ENCODE results near the gene MYRFL. TPM values are rescaled to one million over a fixed set of nuclear protein-coding genes. Genes with fewer than 3 reads are reported as not detected.

MYRFL gene
- total RNA-seq, 1 experiment from 2014 or later = 0.16 TPM

DNA sequence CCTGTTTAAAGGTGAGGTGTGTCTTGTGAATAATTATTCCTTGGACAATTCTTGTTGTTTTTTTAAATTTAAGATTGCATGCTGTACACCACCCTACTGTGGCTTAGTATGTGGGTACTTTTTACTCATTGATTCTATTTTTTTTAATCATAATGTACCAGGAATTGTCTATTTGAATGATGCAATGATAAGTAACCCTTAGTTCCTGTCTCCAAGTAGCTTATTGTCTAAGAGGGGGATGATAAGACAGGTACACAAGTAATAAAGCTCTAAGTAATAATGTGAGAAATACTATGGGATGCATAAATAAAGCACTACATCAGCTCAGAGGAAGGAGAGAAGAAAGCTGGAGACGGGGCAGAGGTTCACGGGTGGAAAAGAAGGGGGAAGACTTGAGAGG is 90.9 kb downstream of the MYRFL start:
- Mint-ChIP-seq H3K9me3 (ENCODE audit: unreplicated experiment) (peaks cover 10% of the 10 kb centered on the region), H3K4me3 (ENCODE audit: unreplicated experiment) (no peak overlapping the region), H3K27ac (ENCODE audit: unreplicated experiment) (no peak overlapping the region), H3K27me3 (ENCODE audit: insufficient read depth, unreplicated experiment) (peaks cover 3% of the 10 kb centered on the region), H3K4me1 (ENCODE audit: low read depth, unreplicated experiment) (no peaks in the 10 kb centered on the region), H3K36me3 (ENCODE audit: insufficient read depth, unreplicated experiment) (no peaks in the 10 kb centered on the region)
- ChIA-PET CTCF (no interaction called here), POLR2A (no interaction called here)
- no peaks in the 10 kb centered on the region for H3K36me3 ChIP-seq (ENCODE audit: control insufficient read depth, insufficient read depth, low read length)
- no peaks in the 10 kb centered on the region; the same call in 1 of the 2 replicates for H3K9me3 ChIP-seq
- H3K4me3 ChIP-seq (ENCODE audit: low read depth, low read length) = no peak overlapping the region
- no peak for TF ChIP-seq CTCF (IDR thresholded peaks at IDR 0.05; ENCODE audit: insufficient read depth in 1 of 2, low read depth in 1 of 2, low read length in 1 of 2, severe bottlenecking in 1 of 2, unreplicated experiment in 1 of 2)
- no peaks in the 10 kb centered on the region for H3K27me3 ChIP-seq (replicated peaks; ENCODE audit: control insufficient read depth, insufficient read depth, low read length)
- no peaks in the 10 kb centered on the region for H3K4me1 ChIP-seq
- BruUV-seq (replicated peaks) = no TSS peak
- DNase-seq = no peak
- intact Hi-C loops (cut with micrococcal nuclease; ENCODE audit: unreplicated experiment) = no loop called here

GRCh38 chr12:69916544-69917235 is 91.7 kb downstream of the MYRFL start:
- no peak overlapping the region for H3K4me3 Mint-ChIP-seq (ENCODE audit: unreplicated experiment)
- H3K4me3 ChIP-seq (ENCODE audit: low read depth, low read length) = no peak overlapping the region

DNA sequence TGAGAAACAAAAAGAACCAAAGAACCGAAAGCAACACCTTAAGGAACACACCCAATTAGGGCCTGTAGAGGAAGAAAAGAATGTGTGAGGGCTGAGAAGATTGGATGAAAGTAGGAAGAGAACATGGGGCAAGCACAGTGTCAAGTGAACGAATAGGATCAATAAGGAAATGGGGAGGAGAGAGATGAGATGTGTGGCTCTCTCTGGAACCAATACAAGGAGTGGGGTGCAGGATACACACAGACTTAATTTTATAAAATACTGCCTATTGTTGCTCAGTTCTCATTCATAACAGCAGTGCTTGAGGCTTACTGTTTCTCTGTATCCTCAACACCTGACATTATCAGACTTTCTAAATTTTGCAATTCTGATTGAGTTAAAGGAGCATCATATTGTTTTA is 93.3 kb downstream of the MYRFL start:
- ChIA-PET CTCF (no interaction called here), POLR2A (no interaction called here)
- H3K4me3 ChIP-seq (ENCODE audit: low read depth, low read length) = no peak overlapping the region
- H3K9me3 ChIP-seq = no peaks in the 10 kb centered on the region; the same call in 1 of the 2 replicates
- BruUV-seq (replicated peaks) = no TSS peak
- Mint-ChIP-seq H3K9me3 (ENCODE audit: unreplicated experiment) (peaks cover 10% of the 10 kb centered on the region), H3K27me3 (ENCODE audit: insufficient read depth, unreplicated experiment) (peaks cover 3% of the 10 kb centered on the region), H3K4me3 (ENCODE audit: unreplicated experiment) (no peak overlapping the region), H3K36me3 (ENCODE audit: insufficient read depth, unreplicated experiment) (no peaks in the 10 kb centered on the region), H3K27ac (ENCODE audit: unreplicated experiment) (no peak overlapping the region), H3K4me1 (ENCODE audit: low read depth, unreplicated experiment) (no peaks in the 10 kb centered on the region)
- H3K27me3 ChIP-seq (replicated peaks; ENCODE audit: control insufficient read depth, insufficient read depth, low read length) = no peaks in the 10 kb centered on the region
- no peaks in the 10 kb centered on the region for H3K4me1 ChIP-seq
- no peaks in the 10 kb centered on the region for H3K36me3 ChIP-seq (ENCODE audit: control insufficient read depth, insufficient read depth, low read length)
- no peak for TF ChIP-seq CTCF (IDR thresholded peaks at IDR 0.05; ENCODE audit: insufficient read depth in 1 of 2, low read depth in 1 of 2, low read length in 1 of 2, severe bottlenecking in 1 of 2, unreplicated experiment in 1 of 2)
- intact Hi-C loops (cut with micrococcal nuclease; ENCODE audit: unreplicated experiment) = no loop called here
- DNase-seq = no peak

More at GRCh38 chr12:69916544-69917235, 91.7 kb downstream of the MYRFL start:
- intact Hi-C loops (cut with micrococcal nuclease; ENCODE audit: unreplicated experiment) = no loop called here
- Mint-ChIP-seq H3K36me3 (ENCODE audit: insufficient read depth, unreplicated experiment) (no peaks in the 10 kb centered on the region), H3K27ac (ENCODE audit: unreplicated experiment) (no peak overlapping the region), H3K9me3 (ENCODE audit: unreplicated experiment) (peaks cover 10% of the 10 kb centered on the region), H3K27me3 (ENCODE audit: insufficient read depth, unreplicated experiment) (peaks cover 3% of the 10 kb centered on the region), H3K4me1 (ENCODE audit: low read depth, unreplicated experiment) (no peaks in the 10 kb centered on the region)
- Histone ChIP-seq H3K27me3 (replicated peaks; ENCODE audit: control insufficient read depth, insufficient read depth, low read length) (no peaks in the 10 kb centered on the region), H3K4me1 (no peaks in the 10 kb centered on the region), H3K9me3 (no peaks in the 10 kb centered on the region; the same call in 1 of the 2 replicates), H3K36me3 (ENCODE audit: control insufficient read depth, insufficient read depth, low read length) (no peaks in the 10 kb centered on the region)
- no TSS peak for BruUV-seq (replicated peaks)
- CTCF ChIA-PET = no interaction called here
- POLR2A ChIA-PET = no interaction called here
- no peak for TF ChIP-seq CTCF (IDR thresholded peaks at IDR 0.05; ENCODE audit: insufficient read depth in 1 of 2, low read depth in 1 of 2, low read length in 1 of 2, severe bottlenecking in 1 of 2, unreplicated experiment in 1 of 2)
- DNase-seq = no peak

Data from Caco-2 (cell line).